Omental fat pad (tissue), 4 donors: ENCODE data around the gene PDZRN4. TPM values are rescaled to one million over a fixed set of nuclear protein-coding genes. Genes with fewer than 3 reads are reported as not detected.

Experiments used
- ATAC-seq: fragments of 150-250 bp; one replicate; pipeline ENCODE4 v1.9.1; 2016; ENCODE audit warnings: mild to moderate bottlenecking, moderate library complexity; ENCODE audit not compliant: low FRiP score
- DNase-seq: peaks from one replicate; pipeline ENCODE4 v3.0.0-alpha.2; 2019; ENCODE audit warnings: low spot score
- total RNA-seq, 4 donors: library from RNA; depleted of rRNA; stranded (reverse); fragments of >200 nt; gene quantifications; one replicate each; pipeline ENCODE4 v1.1.0, GENCODE V29; 2016
- TF ChIP-seq, protein P1 (sequence below), 3 donors: fragments of 450-650 bp; IDR thresholded peaks; one replicate each; pipeline ENCODE4 v1.5.1; 2016 to 2017; ENCODE audit warnings: antibody characterized with exemption in 3 of 3, mild to moderate bottlenecking in 3 of 3, moderate library complexity in 2 of 3

The PDZRN4 gene
- total RNA-seq: 1 to 10 TPM; 1.0 to 9.7 (median 4.3) TPM

- no peak for DNase-seq
- TF ChIP-seq, protein P1, sequence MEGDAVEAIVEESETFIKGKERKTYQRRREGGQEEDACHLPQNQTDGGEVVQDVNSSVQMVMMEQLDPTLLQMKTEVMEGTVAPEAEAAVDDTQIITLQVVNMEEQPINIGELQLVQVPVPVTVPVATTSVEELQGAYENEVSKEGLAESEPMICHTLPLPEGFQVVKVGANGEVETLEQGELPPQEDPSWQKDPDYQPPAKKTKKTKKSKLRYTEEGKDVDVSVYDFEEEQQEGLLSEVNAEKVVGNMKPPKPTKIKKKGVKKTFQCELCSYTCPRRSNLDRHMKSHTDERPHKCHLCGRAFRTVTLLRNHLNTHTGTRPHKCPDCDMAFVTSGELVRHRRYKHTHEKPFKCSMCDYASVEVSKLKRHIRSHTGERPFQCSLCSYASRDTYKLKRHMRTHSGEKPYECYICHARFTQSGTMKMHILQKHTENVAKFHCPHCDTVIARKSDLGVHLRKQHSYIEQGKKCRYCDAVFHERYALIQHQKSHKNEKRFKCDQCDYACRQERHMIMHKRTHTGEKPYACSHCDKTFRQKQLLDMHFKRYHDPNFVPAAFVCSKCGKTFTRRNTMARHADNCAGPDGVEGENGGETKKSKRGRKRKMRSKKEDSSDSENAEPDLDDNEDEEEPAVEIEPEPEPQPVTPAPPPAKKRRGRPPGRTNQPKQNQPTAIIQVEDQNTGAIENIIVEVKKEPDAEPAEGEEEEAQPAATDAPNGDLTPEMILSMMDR (IDR thresholded peaks at IDR 0.05): no peak
- ATAC-seq: peak; percentile 45
These were observed at the start of gene PDZRN4 for GRCh38 chr12:41188058-41188840. TSS of gene PDZRN4 (plus strand) at chr12:41188320.

DNA sequence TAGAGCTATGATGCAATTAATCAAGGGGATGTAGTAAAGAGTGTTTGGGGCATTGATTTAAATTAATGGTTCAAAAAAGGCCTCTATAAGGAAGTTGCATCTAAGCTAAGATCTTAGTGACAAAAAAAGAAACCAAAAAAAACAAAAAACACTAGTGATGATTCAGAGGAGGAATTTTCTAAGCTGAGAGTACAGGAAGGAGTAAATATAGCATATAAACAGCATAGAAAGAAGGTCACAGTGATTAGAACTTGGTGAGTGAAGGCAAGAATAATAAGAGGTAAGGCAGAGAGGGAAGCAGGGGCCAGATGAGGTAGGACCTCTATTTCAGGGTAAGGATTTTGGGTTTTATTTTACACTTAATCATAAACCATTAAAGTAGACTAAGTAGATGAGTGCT lies 48.0 kb upstream of the PDZRN4 start:
- TF ChIP-seq, protein P1 (IDR thresholded peaks at IDR 0.05): no peak
- DNase-seq (no peak), ATAC-seq (no peak)

DNA sequence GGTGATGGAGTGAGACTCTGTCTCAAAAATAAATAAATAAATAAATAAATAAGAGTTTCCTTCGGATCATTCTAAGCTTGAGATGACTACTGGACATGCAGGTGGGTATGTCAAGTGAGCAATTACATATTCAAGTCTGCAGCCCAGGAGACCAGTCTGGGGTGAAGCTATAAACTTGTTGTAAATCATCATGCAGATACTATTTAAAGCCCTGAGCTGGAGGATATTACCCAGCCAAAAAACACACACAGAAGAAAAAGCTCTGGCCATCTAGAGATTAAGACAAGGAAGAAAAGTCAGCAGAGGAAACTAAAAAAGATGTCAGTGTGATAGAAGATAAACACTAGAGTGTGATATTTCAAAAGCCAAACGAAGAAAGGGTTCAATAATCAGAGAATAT lies 47.0 kb upstream of the PDZRN4 start:
- ATAC-seq: no peak
- no peak for DNase-seq
- TF ChIP-seq, protein P1 (IDR thresholded peaks at IDR 0.05): no peak

GRCh38 chr12:41142376-41142775 lies 45.7 kb upstream of the PDZRN4 start:
- no peak for DNase-seq
- ATAC-seq: no peak
- TF ChIP-seq, protein P1 (IDR thresholded peaks at IDR 0.05): no peak

- TF ChIP-seq, protein P1 (IDR thresholded peaks at IDR 0.05): no peak
- peak; percentile 75 for ATAC-seq
- no peak for DNase-seq
These were observed 36.3 kb upstream of the PDZRN4 start for GRCh38 chr12:41151793-41152192.

GRCh38 chr12:41162461-41162860 lies 25.7 kb upstream of the PDZRN4 start:
- TF ChIP-seq, protein P1 (IDR thresholded peaks at IDR 0.05): no peak
- no peak for DNase-seq
- no peak for ATAC-seq

- ATAC-seq: no peak
These were observed 20.4 kb upstream of the PDZRN4 start for GRCh38 chr12:41167701-41168100.

More at GRCh38 chr12:41167701-41168100, 20.4 kb upstream of the PDZRN4 start:
- TF ChIP-seq, protein P1 (IDR thresholded peaks at IDR 0.05): no peak
- DNase-seq: no peak
